GM23338 (cell line): ENCODE results near the gene TECTA.

Source experiments
- CTCF ChIP-seq, 2 experiments: fragments of 200-600 bp in 1 of 2; sonication (generic) in 1 of 2; conservative IDR thresholded peaks; 2 replicates each; pipeline versions ENCODE4 v1.5.1 to v1.6.1; 2016 to 2017; ENCODE audit warnings: antibody characterized with exemption in 2 of 2, low read depth in 2 of 2, mild to moderate bottlenecking in 2 of 2, moderate library complexity in 1 of 2
- ETS1 ChIP-seq: IDR thresholded peaks from 2 replicates; pipeline ENCODE4 v1.6.1; 2016; ENCODE audit warnings: antibody characterized with exemption
- EZH2 ChIP-seq: fragments of 200-600 bp; sonication (generic); IDR thresholded peaks from one replicate; pipeline ENCODE4 v1.8.0; 2017; ENCODE audit warnings: antibody characterized with exemption, mild to moderate bottlenecking, low read depth; ENCODE audit not compliant: unreplicated experiment
- EZH2phosphoT487 ChIP-seq: fragments of 200-600 bp; sonication (generic); IDR thresholded peaks from one replicate; pipeline ENCODE4 v1.8.1; 2018; ENCODE audit warnings: antibody characterized with exemption; ENCODE audit not compliant: unreplicated experiment
- POLR2AphosphoS5 ChIP-seq: IDR thresholded peaks from 2 replicates; pipeline ENCODE4 v1.6.1; 2016; ENCODE audit warnings: antibody characterized with exemption, low read depth
- REST ChIP-seq: IDR thresholded peaks from one replicate; pipeline ENCODE4 v1.6.1; 2018; ENCODE audit warnings: antibody characterized with exemption; ENCODE audit not compliant: unreplicated experiment
- ZNF114 ChIP-seq: fragments of 250-450 bp; sonication (Bioruptor Pico); IDR thresholded peaks from 2 replicates; pipeline ENCODE4 v1.5.0; 2020; ENCODE audit warnings: mild to moderate bottlenecking, moderate library complexity

GRCh38 chr11:121154486-121155314, 53.7 kb downstream of the TECTA start:
- TF ChIP-seq CTCF (conservative IDR thresholded peaks at IDR 0.05; ENCODE audit: low read depth in 2 of 2) (no peak), EZH2 (no peak), EZH2phosphoT487 (no peak), ETS1 (no peak), REST (no peak), ZNF114 (no peak), POLR2AphosphoS5 (no peak)
